DMS153 treated with DMSO at 0.1 percent for 48 hours (cell line): ENCODE results near the gene SNX14.
A peak's percentile ranks its signal among the peaks of the same experiment; 100 is the strongest.

ENCODE experiments used
- DNase-seq: peaks from one replicate; lab custom pipeline; 2025; ENCODE audit not compliant: unreplicated experiment; lab: John Stamatoyannopoulos, UW

SNX14 gene

GRCh38 chr6:85516168-85516567, 77.5 kb downstream of the SNX14 start:
- no peak for DNase-seq

GRCh38 chr6:85506441-85507093, 87.1 kb downstream of the SNX14 start:
- no peak for DNase-seq

GRCh38 chr6:85498596-85499258, 94.9 kb downstream of the SNX14 start:
- DNase-seq: peak; percentile 38

- no peak for DNase-seq
Measured at GRCh38 chr6:85496856-85497255, 96.8 kb downstream of the SNX14 start.

- no peak for DNase-seq
Measured at GRCh38 chr6:85496009-85496579, 97.6 kb downstream of the SNX14 start.

- no peak for DNase-seq
Measured at GRCh38 chr6:85494547-85495536, 98.8 kb downstream of the SNX14 start.

- no peak for DNase-seq
Measured at GRCh38 chr6:85493389-85493788, 100.3 kb downstream of the SNX14 start.

- no peak for DNase-seq
Measured at GRCh38 chr6:85490516-85491248, 103.0 kb downstream of the SNX14 start.

GRCh38 chr6:85484948-85485347, 108.7 kb downstream of the SNX14 start:
- DNase-seq: no peak

GRCh38 chr6:85483846-85484245, 109.8 kb downstream of the SNX14 start:
- DNase-seq: no peak

GRCh38 chr6:85482905-85483700, 110.6 kb downstream of the SNX14 start:
- DNase-seq: peak; percentile 59

GRCh38 chr6:85482206-85482904, 111.3 kb downstream of the SNX14 start:
- DNase-seq: no peak

GRCh38 chr6:85479208-85479607, 114.5 kb downstream of the SNX14 start:
- DNase-seq: no peak

- no peak for DNase-seq
Measured at GRCh38 chr6:85476532-85476931, 117.1 kb downstream of the SNX14 start.

GRCh38 chr6:85473748-85474147, 119.9 kb downstream of the SNX14 start:
- no peak for DNase-seq

GRCh38 chr6:85472744-85473143, 120.9 kb downstream of the SNX14 start:
- no peak for DNase-seq

- DNase-seq: no peak
Measured at GRCh38 chr6:85470023-85470410, 123.6 kb downstream of the SNX14 start.

- no peak for DNase-seq
Measured at GRCh38 chr6:85469276-85470022, 124.2 kb downstream of the SNX14 start.

- no peak for DNase-seq
Measured at GRCh38 chr6:85468326-85468725, 125.3 kb downstream of the SNX14 start.
